Measurements from ENCODE around the gene RBM3.
"Not testable (repeated sequence)": the region's sequence is repeated elsewhere in the genome, so short reads cannot be mapped to it uniquely, and the experiment has no call there.

Gene RBM3

GRCh38 chrX:48574270-48575266, at the start of gene RBM3:
Gene RBM3 (plus strand): TSS chrX:48574484. CDS start chrX:48575181, 697 bp downstream.
- peak; percentile 78 to 84 for DNase-seq (ENCODE audit: low read depth in 2 of 2)

- DNase-seq (ENCODE audit: low read depth in 2 of 2): not testable (repeated sequence)
Measured at GRCh38 chrX:48525853-48526252, 48.4 kb upstream of the RBM3 start.

GRCh38 chrX:48530736-48531135, 43.5 kb upstream of the RBM3 start:
- DNase-seq (ENCODE audit: low read depth in 2 of 2): no peak

GRCh38 chrX:48531358-48531959, 42.8 kb upstream of the RBM3 start:
- DNase-seq (ENCODE audit: low read depth in 2 of 2): no peak

GRCh38 chrX:48532161-48532560, 42.1 kb upstream of the RBM3 start:
- no peak for DNase-seq (ENCODE audit: low read depth in 2 of 2)

GRCh38 chrX:48533165-48533564, 41.1 kb upstream of the RBM3 start:
- DNase-seq (ENCODE audit: low read depth in 2 of 2): no peak

- no peak for DNase-seq (ENCODE audit: low read depth in 2 of 2)
Measured at GRCh38 chrX:48538641-48539344, 35.5 kb upstream of the RBM3 start.

- peak; percentile 92 for DNase-seq (ENCODE audit: low read depth in 2 of 2)
Measured at GRCh38 chrX:48539345-48540027, 34.8 kb upstream of the RBM3 start, which contains the start of gene TBC1D25. Gene TBC1D25 (plus strand): TSS chrX:48539714. CDS start chrX:48539798, 84 bp downstream.

- DNase-seq (ENCODE audit: low read depth in 2 of 2): peak; percentile 37 to 44
Measured at GRCh38 chrX:48540028-48540375, 34.3 kb upstream of the RBM3 start.

- DNase-seq (ENCODE audit: low read depth in 2 of 2): no peak
Measured at GRCh38 chrX:48540480-48540879, 33.8 kb upstream of the RBM3 start.

- DNase-seq (ENCODE audit: low read depth in 2 of 2): no peak
Measured at GRCh38 chrX:48541140-48541814, 33.0 kb upstream of the RBM3 start.

- no peak for DNase-seq (ENCODE audit: low read depth in 2 of 2)
Measured at GRCh38 chrX:48548871-48549270, 25.4 kb upstream of the RBM3 start.

GRCh38 chrX:48555731-48556325, 18.5 kb upstream of the RBM3 start:
- not testable (repeated sequence) for DNase-seq (ENCODE audit: low read depth in 2 of 2)

- no peak for DNase-seq (ENCODE audit: low read depth in 2 of 2)
Measured at GRCh38 chrX:48558271-48558670, 16.0 kb upstream of the RBM3 start.

- DNase-seq (ENCODE audit: low read depth in 2 of 2): no peak
Measured at GRCh38 chrX:48559636-48560035, 14.6 kb upstream of the RBM3 start.

- no peak for DNase-seq (ENCODE audit: low read depth in 2 of 2)
Measured at GRCh38 chrX:48560056-48560455, 14.2 kb upstream of the RBM3 start.

- DNase-seq (ENCODE audit: low read depth in 2 of 2): no peak
Measured at GRCh38 chrX:48560681-48561080, 13.6 kb upstream of the RBM3 start.

- DNase-seq (ENCODE audit: low read depth in 2 of 2): no peak
Measured at GRCh38 chrX:48569958-48570357, 4.3 kb upstream of the RBM3 start.

GRCh38 chrX:48573690-48574269, 504 bp upstream of the RBM3 start:
- DNase-seq (ENCODE audit: low read depth in 2 of 2): no peak

- no peak for DNase-seq (ENCODE audit: low read depth in 2 of 2)
Measured at GRCh38 chrX:48575642-48576041, 1.4 kb downstream of the RBM3 start.

Data from stimulated activated CD4-positive, alpha-beta T cell treated with anti-CD3 and anti-CD28 coated beads, Interleukin-1b, Interleukin-23, amount 100 ng/mL, for 4 hours (primary cell).